ENCODE data around the gene MPPE1.
"Not testable (repeated sequence)": the region's sequence is repeated elsewhere in the genome, so short reads cannot be mapped to it uniquely, and the experiment has no call there.

Gene MPPE1

GRCh38 chr18:11923450-11923849 lies 15.3 kb upstream of the MPPE1 start:
- no peak for DNase-seq

- not testable (repeated sequence) for DNase-seq
These were observed 11.4 kb upstream of the MPPE1 start for GRCh38 chr18:11919522-11919921.

DNA sequence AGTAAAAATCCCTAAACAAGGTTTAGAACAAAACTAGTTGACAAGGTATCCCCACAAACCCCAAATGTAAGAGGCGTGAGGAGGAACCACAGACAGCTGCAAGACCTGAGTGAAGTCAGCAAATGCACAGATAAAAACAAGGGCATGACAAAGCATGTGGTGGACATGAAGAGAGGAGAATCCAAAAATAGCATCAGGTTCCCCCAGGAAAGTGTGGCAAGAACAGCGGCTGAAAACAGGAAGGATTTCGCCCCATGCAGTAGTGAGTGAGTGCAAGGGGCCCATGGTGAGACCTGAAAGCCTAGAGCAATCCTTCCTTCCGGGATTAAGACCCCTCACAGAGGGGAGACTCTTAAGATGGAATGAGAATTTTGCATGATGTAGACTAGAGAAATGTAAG lies 8.8 kb upstream of the MPPE1 start:
- DNase-seq: not testable (repeated sequence)

GRCh38 chr18:11909591-11910026 lies 1.5 kb upstream of the MPPE1 start:
- no peak for DNase-seq

- no peak for DNase-seq
These were observed 941 bp upstream of the MPPE1 start for GRCh38 chr18:11909061-11909455.

- DNase-seq: no peak
These were observed 917 bp downstream of the MPPE1 start for GRCh38 chr18:11906926-11907874.

DNA sequence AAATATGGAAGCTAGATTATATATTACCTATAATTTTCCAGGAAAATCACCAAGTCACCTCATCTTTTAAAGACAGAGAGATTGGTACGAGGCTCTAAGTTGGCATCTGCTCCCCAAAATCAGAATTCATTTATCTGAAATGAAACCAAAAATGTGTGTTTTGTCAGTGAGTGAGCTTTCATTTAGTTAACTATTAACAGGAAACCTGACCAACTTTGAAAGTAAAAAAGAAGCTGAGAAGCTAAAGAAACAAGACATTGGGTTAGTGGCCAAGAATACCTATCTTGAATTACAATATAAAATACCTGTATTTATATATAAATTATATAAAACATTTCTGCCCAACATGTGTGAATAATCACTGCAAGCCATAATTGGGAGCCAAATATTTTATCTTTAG lies 1.9 kb downstream of the MPPE1 start:
- no peak for DNase-seq

DNA sequence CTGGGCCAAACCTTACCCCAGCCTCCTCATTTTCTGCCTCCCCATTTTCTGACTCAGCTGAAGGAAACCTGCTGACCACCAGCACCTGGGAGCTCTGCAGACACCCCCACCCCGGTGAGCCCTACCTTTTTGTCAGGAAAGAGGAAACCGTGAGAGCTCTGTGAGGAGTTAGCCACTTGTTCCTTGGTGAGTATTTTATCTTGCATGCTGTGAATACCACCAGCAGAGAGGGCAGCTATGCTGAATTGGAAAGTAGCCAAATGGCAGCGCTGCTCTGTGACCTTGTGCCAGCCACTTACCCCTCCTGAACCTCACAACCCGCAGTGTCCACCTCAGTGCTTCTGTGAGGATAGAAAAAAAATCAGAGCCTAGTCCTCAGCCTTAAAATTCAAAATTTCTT lies 2.5 kb downstream of the MPPE1 start:
- no peak for DNase-seq

DNA sequence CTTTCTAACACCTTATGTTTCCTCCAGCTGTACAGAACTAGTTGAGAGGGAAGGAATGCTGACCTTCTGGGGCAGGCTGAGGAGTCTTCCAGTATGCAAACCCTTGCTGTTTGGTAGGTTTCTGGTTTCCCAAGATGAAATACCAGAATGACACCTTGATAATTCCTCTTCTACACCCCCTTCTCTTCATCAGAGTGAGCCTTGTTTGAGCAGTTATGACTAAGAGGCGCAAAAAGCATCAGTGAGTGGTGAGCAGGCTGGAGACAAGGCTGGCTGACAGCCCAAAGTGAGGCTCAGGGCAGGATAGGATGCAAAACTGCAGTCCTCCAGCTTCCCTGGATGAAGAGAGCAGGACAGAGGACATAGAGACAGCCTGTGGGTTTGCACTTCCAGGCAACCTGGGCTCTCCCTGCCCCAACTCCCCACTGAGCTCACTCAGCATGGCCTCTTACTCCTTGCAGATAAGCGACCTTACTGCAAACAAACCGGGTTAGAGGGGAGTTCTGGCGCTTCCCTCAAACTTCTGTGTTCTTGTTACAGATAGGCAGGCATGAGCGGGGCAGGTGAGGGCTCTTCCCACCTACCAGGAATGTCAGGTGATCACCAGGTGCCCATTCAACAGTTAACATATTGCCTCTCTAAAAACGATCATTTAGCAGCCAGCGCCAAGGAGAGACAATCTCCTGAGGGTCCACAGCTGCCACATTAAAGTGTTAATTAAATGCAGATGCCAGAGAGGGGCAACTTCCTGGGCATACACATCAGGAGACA lies 5.4 kb downstream of the MPPE1 start:
- no peak for DNase-seq

GRCh38 chr18:11901826-11902438 lies 6.2 kb downstream of the MPPE1 start:
- no peak for DNase-seq

- no peak for DNase-seq
These were observed 9.1 kb downstream of the MPPE1 start for GRCh38 chr18:11899063-11899462.

DNA sequence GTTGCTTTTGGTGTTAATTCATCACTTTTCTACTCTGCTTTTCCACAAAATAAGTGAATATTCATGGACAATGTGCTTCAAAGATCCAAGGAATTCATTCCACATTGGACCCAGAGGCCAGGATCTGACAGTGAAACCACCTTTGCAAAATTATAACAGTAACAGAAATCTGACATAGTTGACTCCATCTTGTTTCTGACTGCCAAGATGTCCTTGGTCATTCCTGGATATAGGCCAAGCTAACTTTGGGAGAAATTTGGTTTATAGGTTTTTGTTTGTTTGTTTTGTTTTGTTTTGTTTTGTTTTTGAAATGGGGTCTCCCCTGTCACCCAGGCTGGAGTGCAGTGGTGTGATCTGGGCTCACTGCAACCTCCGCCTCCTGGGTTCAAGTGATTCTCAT lies 10.3 kb downstream of the MPPE1 start:
- DNase-seq: no peak

- not testable (repeated sequence) for DNase-seq
These were observed 15.7 kb downstream of the MPPE1 start for GRCh38 chr18:11892438-11892837.

- DNase-seq: no peak
These were observed 16.4 kb downstream of the MPPE1 start for GRCh38 chr18:11891737-11892136.

- DNase-seq: no peak
These were observed 18.8 kb downstream of the MPPE1 start for GRCh38 chr18:11889284-11889683.

DNA sequence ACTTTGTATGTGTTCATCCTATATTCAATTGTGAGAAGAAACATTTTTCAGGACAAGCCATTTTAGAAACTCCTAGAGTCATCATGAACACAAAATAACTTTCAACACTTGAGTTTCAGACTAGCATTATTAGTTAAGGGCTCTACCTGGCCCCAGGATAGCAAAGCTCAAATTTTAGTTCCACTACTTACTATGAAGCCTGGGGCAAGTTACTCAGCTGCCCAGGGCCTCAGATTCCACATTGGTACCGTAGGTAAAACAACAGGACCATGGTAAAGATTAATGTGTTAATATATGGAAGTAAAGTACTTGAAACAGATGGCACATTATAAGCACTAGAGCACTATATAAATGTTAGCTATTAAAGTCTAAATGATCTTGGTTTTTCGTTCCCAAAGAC lies 19.4 kb downstream of the MPPE1 start:
- DNase-seq: no peak

DNA sequence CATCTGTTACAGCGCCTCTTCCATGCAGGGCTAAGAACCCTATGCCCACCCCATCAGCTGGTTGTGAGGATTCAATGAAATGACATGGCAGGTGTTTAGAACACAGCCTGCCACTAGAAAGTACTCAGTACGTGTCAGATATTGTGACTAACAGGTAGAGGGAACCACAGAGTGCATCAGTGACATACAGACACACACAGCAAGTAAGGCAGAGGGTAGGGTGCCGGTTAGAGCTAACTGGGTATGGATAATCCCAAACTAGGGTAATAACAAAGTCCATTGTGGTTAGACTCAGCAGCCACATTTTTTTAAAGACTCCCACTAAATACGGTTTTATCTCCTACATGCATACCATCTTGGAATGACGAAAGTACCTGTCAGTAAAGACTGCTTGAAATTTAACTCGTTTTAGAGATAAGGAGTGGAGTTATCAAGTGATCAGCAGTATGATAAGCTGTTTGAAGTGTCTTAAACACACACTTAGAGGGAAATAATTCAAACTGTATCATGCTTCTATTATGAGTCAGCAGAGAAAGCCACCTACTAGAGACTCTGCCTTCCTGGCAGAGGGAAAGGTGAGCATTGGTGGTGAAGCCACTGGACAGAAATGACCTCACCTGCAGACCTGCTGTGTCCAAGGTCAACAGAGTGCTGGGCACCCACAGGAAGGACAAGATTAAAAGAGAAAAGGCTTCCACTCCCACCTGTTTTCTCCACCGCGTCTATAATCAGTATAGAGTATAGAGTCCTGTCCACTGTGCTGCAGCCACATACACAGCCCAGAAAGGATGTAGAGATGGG lies 20.6 kb downstream of the MPPE1 start:
- DNase-seq: no peak

GRCh38 chr18:11886577-11887110 lies 21.5 kb downstream of the MPPE1 start:
- DNase-seq: no peak

- DNase-seq: no peak
These were observed 22.7 kb downstream of the MPPE1 start for GRCh38 chr18:11885278-11885947.

DNA sequence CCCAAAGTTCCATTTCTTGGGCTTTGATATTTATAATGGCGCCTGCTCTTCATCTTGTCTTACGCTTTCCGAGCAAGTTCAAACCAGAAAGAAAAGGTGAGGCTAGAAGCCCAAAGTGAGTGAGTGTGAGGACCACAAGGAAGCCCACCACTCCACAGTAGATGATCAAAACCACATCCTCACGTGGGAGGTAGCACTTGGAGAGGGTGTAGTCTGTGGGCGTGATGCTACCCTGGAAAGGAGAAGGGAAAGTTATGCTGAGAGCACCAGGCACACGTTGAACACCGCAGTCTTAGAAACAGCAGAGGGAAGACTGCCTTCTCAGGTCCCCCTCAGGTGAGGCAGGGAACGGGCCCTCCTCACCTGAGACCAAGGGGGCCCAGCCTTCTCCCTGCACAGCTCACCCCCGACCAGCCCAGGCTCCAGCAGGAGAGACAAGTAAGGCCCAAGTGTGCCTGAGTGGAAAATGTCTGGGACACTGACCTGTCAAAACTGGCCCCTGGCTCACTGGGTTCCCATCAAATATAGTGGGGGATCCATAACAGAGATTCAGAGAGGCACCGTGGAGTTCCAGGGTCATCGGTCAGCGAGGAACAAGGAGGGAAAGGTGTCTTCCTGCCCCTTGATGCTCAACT lies 23.6 kb downstream of the MPPE1 start:
- no peak for DNase-seq

DNA sequence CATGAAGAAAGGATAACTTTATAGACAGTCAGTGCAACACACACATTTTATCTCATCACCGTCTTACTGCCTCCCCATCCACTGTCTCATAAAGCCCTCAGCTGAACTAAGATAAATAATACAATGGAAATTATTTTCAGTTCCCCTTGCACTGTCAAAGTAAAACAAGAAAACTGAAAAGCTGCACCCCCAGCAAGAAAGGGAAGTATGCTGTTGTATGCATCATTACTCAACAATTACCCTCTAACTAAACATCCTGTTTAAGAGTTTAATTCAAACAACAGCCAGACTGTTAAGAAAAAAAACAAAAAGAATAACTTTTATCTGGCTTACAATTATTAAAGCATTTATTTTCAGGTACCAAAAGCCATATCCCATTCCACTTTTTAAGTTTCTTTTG lies 25.0 kb downstream of the MPPE1 start:
- no peak for DNase-seq

Data from kidney glomerular epithelial cell (primary cell).